Transverse colon (tissue), 4 donors: ENCODE data around the gene IQCK. TPM values are rescaled to one million over a fixed set of nuclear protein-coding genes. Genes with fewer than 3 reads are reported as not detected.

Experiments used
- DNase-seq: peaks from one replicate; pipeline ENCODE4 v3.0.0-alpha.2; 2019
- H3K27ac ChIP-seq, 4 donors: fragments of 200-600 bp; sonication (generic); 2 replicates each; pipeline ENCODE4 v1.5.1; 2016 to 2018; ENCODE audit warnings: inconsistent platforms in 4 of 4
- H3K27me3 ChIP-seq: fragments of 200-600 bp; sonication (generic); 2 replicates; pipeline ENCODE4 v1.5.1; 2017; ENCODE audit warnings: inconsistent platforms
- H3K36me3 ChIP-seq, 4 donors: fragments of 200-600 bp; sonication (generic); 2 replicates each; pipeline ENCODE4 v1.5.1; 2017 to 2019; ENCODE audit warnings: inconsistent platforms in 4 of 4
- H3K4me1 ChIP-seq, 4 donors: fragments of 200-600 bp; sonication (generic); 2 replicates each; pipeline ENCODE4 v1.5.1; 2017 to 2020; ENCODE audit warnings: inconsistent platforms in 4 of 4
- H3K4me3 ChIP-seq, 4 donors: fragments of 200-600 bp; sonication (generic); 1 replicate in 1 of 4; 2 replicates in 3 of 4; pipeline versions ENCODE4 v1.5.1 to v1.6.1; 2017 to 2019; ENCODE audit warnings: inconsistent platforms in 4 of 4
- H3K9me3 ChIP-seq, 2 donors: fragments of 200-600 bp; sonication (generic); 2 replicates each; pipeline ENCODE4 v1.5.1; 2017 to 2019; ENCODE audit warnings: inconsistent platforms in 2 of 2
- CTCF ChIP-seq, 5 experiments: fragments of 200-600 bp in 3 of 5; fragments of 450-650 bp in 2 of 5; sonication (generic) in 3 of 5; IDR thresholded peaks; 1 replicate in 2 of 5; 2 replicates in 3 of 5; pipeline ENCODE4 v1.5.1; 2016 to 2017; ENCODE audit warnings: antibody characterized with exemption in 5 of 5, inconsistent platforms in 3 of 5, mild to moderate bottlenecking in 2 of 5, moderate library complexity in 1 of 5
- EP300 ChIP-seq: sonication (generic); formaldehyde crosslinking; IDR thresholded peaks from one replicate; pipeline ENCODE4 v1.6.1; 2017; ENCODE audit warnings: antibody characterized with exemption, low read depth
- POLR2A ChIP-seq: fragments of 450-650 bp; IDR thresholded peaks from one replicate; pipeline ENCODE4 v1.6.1; 2016; ENCODE audit warnings: antibody characterized with exemption, mild to moderate bottlenecking, moderate library complexity
- POLR2AphosphoS5 ChIP-seq, 3 donors: sonication (generic); formaldehyde crosslinking; IDR thresholded peaks; one replicate each; pipeline ENCODE4 v1.6.1; 2016; ENCODE audit warnings: antibody characterized with exemption in 3 of 3
- WGBS, 2 donors: methylation state at CpG; one replicate each; pipeline ENCODE4 v1.1.5; 2018; ENCODE audit warnings: low coverage in 1 of 2; 5-methylcytosine and 5-hydroxymethylcytosine counted together
- in situ Hi-C, 4 donors: fragments of 200-750 bp; cut with MboI; loops; one replicate each; pipeline versions ENCODE4 v1.15.0 to v1.15.1; 2017; ENCODE audit warnings: low sequenced_read_pairs in 3 of 4, low pct_ligation_motif_present in 1 of 4, low pct_unique_long_range_greater_than_20kb in 1 of 4
- intact Hi-C: fragments of 100-400 bp; cut with DNase I; formaldehyde crosslinking; loops from one replicate; pipeline ENCODE4 v1.15.1; 2023; ENCODE audit warnings: low total_unique reads
- total RNA-seq, 4 donors: library from RNA; depleted of rRNA; stranded (reverse); fragments of >200 nt; gene quantifications; one replicate each; pipeline ENCODE4 v1.1.0, GENCODE V29; 2016

Gene IQCK
- total RNA-seq, 4 donors from 2014 or later: 8.3 to 18.2 (median 12.7) TPM

GRCh38 chr16:19710191-19710908 lies 7.7 kb upstream of the IQCK start:
- H3K36me3 ChIP-seq: no peaks in the 10 kb centered on the region
- H3K4me3 ChIP-seq: no peak overlapping the region
- intact Hi-C loops (loop anchor here (10.0 kb wide), 1 partner anchor 174 kb away; the partner anchor contains the start of gene GPRC5B), in situ Hi-C loops (loop anchor here in 1 of 4 donors (25.0 kb wide), 1 partner anchor 177 kb away; the partner anchor contains the start of gene GPRC5B)
- no peak overlapping the region for H3K27ac ChIP-seq
- H3K4me1 ChIP-seq: peaks cover 0 to under 1% (median 0%) of the 10 kb centered on the region in 4 donors
- no peaks in the 10 kb centered on the region for H3K27me3 ChIP-seq
- no peaks in the 10 kb centered on the region for H3K9me3 ChIP-seq
- no peak for DNase-seq
- no peak for TF ChIP-seq CTCF (IDR thresholded peaks at IDR 0.05)
- TF ChIP-seq POLR2A: no peak
- TF ChIP-seq POLR2AphosphoS5 (IDR thresholded peaks at IDR 0.05): no peak
- no peak for TF ChIP-seq EP300
- WGBS, 2 donors: 88 to 91% methylated on average over 8 to 23 of the region's 23 CpGs

GRCh38 chr16:19710991-19711545 lies 7.0 kb upstream of the IQCK start:
- Histone ChIP-seq H3K27ac (no peak overlapping the region), H3K27me3 (no peaks in the 10 kb centered on the region), H3K4me1 (peaks cover 0 to 7% (median 6%) of the 10 kb centered on the region in 4 donors), H3K9me3 (no peaks in the 10 kb centered on the region), H3K4me3 (no peak overlapping the region), H3K36me3 (no peaks in the 10 kb centered on the region)
- 70 to 81% methylated on average over 2 to 13 of the region's 13 CpGs for WGBS, 2 donors
- DNase-seq: no peak
- intact Hi-C loops (loop anchor here (10.0 kb wide), 1 partner anchor 174 kb away; the partner anchor contains the start of gene GPRC5B), in situ Hi-C loops (loop anchor here in 1 of 4 donors (25.0 kb wide), 1 partner anchor 176 kb away; the partner anchor contains the start of gene GPRC5B)
- TF ChIP-seq CTCF (IDR thresholded peaks at IDR 0.05) (no peak), POLR2AphosphoS5 (IDR thresholded peaks at IDR 0.05) (no peak), POLR2A (no peak), EP300 (no peak)

- WGBS, 2 donors: 93 to 100% methylated on average over 2 to 12 of the region's 12 CpGs
- DNase-seq: no peak
- H3K36me3 ChIP-seq: no peaks in the 10 kb centered on the region
- intact Hi-C loops (loop anchor here (10.0 kb wide), 1 partner anchor 173 kb away; the partner anchor contains the start of gene GPRC5B), in situ Hi-C loops (loop anchor here in 1 of 4 donors (25.0 kb wide), 1 partner anchor 176 kb away; the partner anchor contains the start of gene GPRC5B)
- TF ChIP-seq POLR2AphosphoS5 (IDR thresholded peaks at IDR 0.05) (no peak), EP300 (no peak), POLR2A (no peak), CTCF (IDR thresholded peaks at IDR 0.05) (no peak)
- H3K27me3 ChIP-seq: no peaks in the 10 kb centered on the region
- peaks cover 5 to 13% (median 11%) of the 10 kb centered on the region in 4 donors for H3K4me1 ChIP-seq
- no peak overlapping the region for H3K4me3 ChIP-seq
- H3K27ac ChIP-seq: no peak overlapping the region
- H3K9me3 ChIP-seq: no peaks in the 10 kb centered on the region
Measured at GRCh38 chr16:19711643-19712042, 6.4 kb upstream of the IQCK start.

GRCh38 chr16:19712418-19713058 lies 5.5 kb upstream of the IQCK start:
- Histone ChIP-seq H3K27me3 (no peaks in the 10 kb centered on the region), H3K27ac (no peak overlapping the region), H3K4me1 (peaks cover 9 to 21% (median 18%) of the 10 kb centered on the region in 4 donors), H3K9me3 (no peaks in the 10 kb centered on the region), H3K4me3 (no peak overlapping the region), H3K36me3 (no peaks in the 10 kb centered on the region)
- DNase-seq: no peak
- in situ Hi-C loops (loop anchor here in 1 of 4 donors (25.0 kb wide), 1 partner anchor 175 kb away; the partner anchor contains the start of gene GPRC5B), intact Hi-C loops (loop anchor here (10.0 kb wide), 1 partner anchor 172 kb away; the partner anchor contains the start of gene GPRC5B)
- TF ChIP-seq CTCF (IDR thresholded peaks at IDR 0.05): no peak
- no peak for TF ChIP-seq POLR2A
- TF ChIP-seq EP300: no peak
- TF ChIP-seq POLR2AphosphoS5 (IDR thresholded peaks at IDR 0.05): no peak
- WGBS, 2 donors: 67 to 93% methylated on average over 1 to 11 of the region's 11 CpGs
